ENCODE data around the gene RPP14.

Gene RPP14

GRCh38 chr3:58356054-58356453, 50.0 kb downstream of the RPP14 start:
- no peak for DNase-seq (ENCODE audit: low read depth, low spot score)

GRCh38 chr3:58357402-58357801, 51.4 kb downstream of the RPP14 start:
- DNase-seq (ENCODE audit: low read depth, low spot score), result no peak

GRCh38 chr3:58358092-58358491, 52.0 kb downstream of the RPP14 start:
- no peak for DNase-seq (ENCODE audit: low read depth, low spot score)

- no peak for DNase-seq (ENCODE audit: low read depth, low spot score)
These were observed 52.8 kb downstream of the RPP14 start for GRCh38 chr3:58358808-58359207.

GRCh38 chr3:58359621-58360020, 53.6 kb downstream of the RPP14 start:
- no peak for DNase-seq (ENCODE audit: low read depth, low spot score)

- no peak for DNase-seq (ENCODE audit: low read depth, low spot score)
These were observed 55.8 kb downstream of the RPP14 start for GRCh38 chr3:58361866-58362265.

- DNase-seq (ENCODE audit: low read depth, low spot score), result no peak
These were observed 60.7 kb downstream of the RPP14 start for GRCh38 chr3:58366699-58367098.

DNA sequence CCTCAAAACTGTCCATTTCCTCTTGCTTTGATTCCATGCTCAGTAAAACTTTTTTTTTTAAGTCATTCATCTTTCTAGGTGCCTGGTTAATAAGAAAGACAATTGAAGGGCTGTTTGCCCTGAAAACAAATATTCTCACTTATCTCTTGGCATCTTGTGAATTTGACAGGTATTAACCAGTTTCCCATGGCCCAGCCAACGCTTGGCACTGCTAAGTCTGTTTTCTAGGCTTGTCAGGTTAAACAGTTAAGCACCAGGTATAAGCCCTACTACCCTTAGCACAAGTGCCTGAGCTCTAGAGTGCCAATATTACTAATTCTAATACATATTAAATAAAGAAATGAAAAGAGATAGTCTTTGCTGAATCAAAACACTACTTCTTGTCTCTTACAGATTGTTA, 63.0 kb downstream of the RPP14 start:
- DNase-seq (ENCODE audit: low read depth, low spot score), result no peak
